ENCODE measurements around the gene CAMKK2.

- no peak for TF ChIP-seq CTCF (IDR thresholded peaks at IDR 0.05)
- TF ChIP-seq POLR2A (IDR thresholded peaks at IDR 0.05): no peak
These were observed 56.5 kb downstream of the CAMKK2 start for GRCh38 chr12:121240062-121240420.
